HCT116 (cell line): ENCODE data around the gene ST3GAL3. TPM values are rescaled to one million over a fixed set of nuclear protein-coding genes. Genes with fewer than 3 reads are reported as not detected.

Experiments
- ATAC-seq: fragments of 200-7000 bp; cut with Tn5 transposase; 2 replicates; pipeline ENCODE4 v1.9.1; 2020; ENCODE audit warnings: mild to moderate bottlenecking, moderate library complexity
- BruUV-seq: library from RNA; stranded (reverse); fragments of 400-500 nt; replicated peaks from 2 replicates; lab custom pipeline; 2021; lab: Mats Ljungman, UMichigan
- CTCF ChIA-PET: fragments of 300-600 bp; sonication (Branson Sonifier 250); formaldehyde crosslinking; loops from one replicate; lab custom pipeline; 2021; ENCODE audit warnings: antibody characterized with exemption; lab: Charles Lee
- POLR2A ChIA-PET: fragments of 300-600, 350-600 bp; sonication (Branson Sonifier 250); formaldehyde crosslinking; loops from one replicate; lab custom pipeline; 2021; ENCODE audit warnings: antibody characterized with exemption; lab: Charles Lee
- RAD21 ChIA-PET, 2 experiments: fragments of 300-600 bp; sonication (Branson Sonifier 250); formaldehyde crosslinking; loops; one replicate each; lab custom pipeline; 2023; ENCODE audit warnings: low total read pairs in 2 of 2; ENCODE audit not compliant: uncharacterized antibody in 2 of 2, unreplicated experiment in 2 of 2, low non-redundant PET in 1 of 2; lab: Charles Lee
- DNase-seq: peaks from one replicate; pipeline ENCODE4 v3.0.0-alpha.2; 2010; ENCODE audit warnings: low read depth, low spot score
- H2AFZ ChIP-seq: fragments of 200-600 bp; shearing (Covaris generic), sonication (generic); 2 replicates; pipeline ENCODE4 v1.6.1; 2017; ENCODE audit warnings: low read depth, mixed run types, mixed read lengths, antibody characterized with exemption, low read length; ENCODE audit not compliant: poor library complexity, severe bottlenecking
- H3K27ac ChIP-seq: 2 replicates; pipeline ENCODE4 v1.5.1; 2012; ENCODE audit warnings: low read depth, low read length
- H3K27me3 ChIP-seq: fragments of 200-600 bp; sonication (generic); 2 replicates; pipeline ENCODE4 v1.6.1; 2016; ENCODE audit warnings: mixed run types, low read length, mixed read lengths; ENCODE audit not compliant: insufficient read depth
- H3K36me3 ChIP-seq, 2 experiments: fragments of 200-500 bp in 1 of 2; fragments of 200-600 bp in 1 of 2; sonication (Bioruptor generic) in 1 of 2; sonication (generic) in 1 of 2; 2 replicates each; pipeline versions ENCODE4 v1.5.1 to v1.6.1; 2014 to 2016; ENCODE audit warnings: low read length in 2 of 2, inconsistent platforms in 1 of 2, mixed read lengths in 1 of 2, mixed run types in 1 of 2; ENCODE audit not compliant: insufficient read depth in 2 of 2, control insufficient read depth in 1 of 2
- H3K4me1 ChIP-seq, 2 experiments: fragments of 200-600 bp in 1 of 2; sonication (generic) in 1 of 2; 2 replicates each; pipeline versions ENCODE4 v1.5.1 to v1.6.1; 2012 to 2017; ENCODE audit warnings: low read length in 2 of 2, inconsistent platforms in 1 of 2, mild to moderate bottlenecking in 1 of 2, mixed read lengths in 1 of 2, mixed run types in 1 of 2, moderate library complexity in 1 of 2; ENCODE audit not compliant: insufficient read depth in 2 of 2, control insufficient read depth in 1 of 2
- H3K4me2 ChIP-seq: fragments of 200-600 bp; sonication (generic); 2 replicates; pipeline ENCODE4 v1.6.1; 2017; ENCODE audit warnings: mixed run types, low read length, mixed read lengths
- H3K4me3 ChIP-seq, 2 experiments: fragments of 200-600 bp in 1 of 2; sonication (generic) in 1 of 2; replicated peaks in 1 of 2; 2 replicates each; pipeline ENCODE4 v1.5.1; 2011 to 2016; ENCODE audit warnings: low read length in 2 of 2, control low read depth in 1 of 2, low read depth in 1 of 2, mild to moderate bottlenecking in 1 of 2, mixed read lengths in 1 of 2, mixed run types in 1 of 2
- H3K79me2 ChIP-seq: fragments of 200-600 bp; sonication (generic); 2 replicates; pipeline ENCODE4 v1.6.1; 2017; ENCODE audit warnings: mild to moderate bottlenecking, mixed run types, low read length, moderate library complexity, mixed read lengths; ENCODE audit not compliant: insufficient read depth
- H3K9ac ChIP-seq: fragments of 200-600 bp; sonication (generic); 2 replicates; pipeline ENCODE4 v1.6.1; 2016; ENCODE audit warnings: low read length, mixed read lengths
- H3K9me2 ChIP-seq: fragments of 200-600 bp; sonication (generic), shearing (Covaris generic); 2 replicates; pipeline ENCODE4 v1.6.1; 2017; ENCODE audit warnings: mixed run types, mild to moderate bottlenecking, moderate library complexity; ENCODE audit not compliant: insufficient read depth
- H3K9me3 ChIP-seq, 2 experiments: fragments of 200-500 bp in 1 of 2; fragments of 200-600 bp in 1 of 2; sonication (Bioruptor generic) in 1 of 2; sonication (generic) in 1 of 2; 2 replicates each; pipeline ENCODE4 v1.6.1; 2014 to 2017; ENCODE audit warnings: low read length in 2 of 2, mixed read lengths in 2 of 2, inconsistent platforms in 1 of 2, low read depth in 1 of 2, mild to moderate bottlenecking in 1 of 2, mixed run types in 1 of 2, moderate library complexity in 1 of 2; ENCODE audit not compliant: control insufficient read depth in 1 of 2, insufficient read depth in 1 of 2
- H4K20me1 ChIP-seq: fragments of 200-600 bp; sonication (generic), shearing (Covaris generic); 2 replicates; pipeline ENCODE4 v1.6.1; 2017; ENCODE audit warnings: mixed run types, mild to moderate bottlenecking, moderate library complexity; ENCODE audit not compliant: insufficient read depth
- ATF3 ChIP-seq: IDR thresholded peaks from 2 replicates; pipeline ENCODE4 v1.6.1; 2012
- CEBPB ChIP-seq: IDR thresholded peaks from 2 replicates; pipeline ENCODE4 v1.6.1; 2012; ENCODE audit warnings: low read depth
- CTCF ChIP-seq, 3 experiments: fragments of 200-600 bp in 1 of 3; sonication (generic) in 1 of 3; IDR thresholded peaks in 2 of 3; conservative IDR thresholded peaks in 1 of 3; 2 replicates each; pipeline ENCODE4 v1.5.1; 2012 to 2017; ENCODE audit warnings: low read depth in 2 of 3, low read length in 2 of 3, antibody characterized with exemption in 1 of 3, borderline replicate concordance in 1 of 3, control low read depth in 1 of 3, mild to moderate bottlenecking in 1 of 3, mixed read lengths in 1 of 3, mixed run types in 1 of 3, moderate library complexity in 1 of 3; ENCODE audit not compliant: insufficient read depth in 1 of 3
- EGR1 ChIP-seq: IDR thresholded peaks from 2 replicates; pipeline ENCODE4 v1.6.1; 2012; ENCODE audit warnings: low read depth
- ELF1 ChIP-seq: IDR thresholded peaks from 2 replicates; pipeline ENCODE4 v1.6.1; 2012; ENCODE audit warnings: low read depth, borderline replicate concordance
- EZH2 ChIP-seq: fragments of 200-600 bp; sonication (generic); IDR thresholded peaks from 2 replicates; pipeline ENCODE4 v1.6.1; 2017; ENCODE audit warnings: antibody characterized with exemption, mixed run types
- EZH2phosphoT487 ChIP-seq: fragments of 200-600 bp; IDR thresholded peaks from 2 replicates; pipeline ENCODE4 v1.6.1; 2018; ENCODE audit warnings: antibody characterized with exemption, borderline replicate concordance
- FOSL1 ChIP-seq: IDR thresholded peaks from 2 replicates; pipeline ENCODE4 v1.6.1; 2012; ENCODE audit warnings: low read depth
- JUND ChIP-seq: IDR thresholded peaks from 2 replicates; pipeline ENCODE4 v1.6.1; 2012
- MAX ChIP-seq: IDR thresholded peaks from 2 replicates; pipeline ENCODE4 v1.6.1; 2012
- POLR2A ChIP-seq: IDR thresholded peaks from 2 replicates; pipeline ENCODE4 v1.7.0; 2011; ENCODE audit warnings: borderline replicate concordance; ENCODE audit not compliant: insufficient read depth, insufficient read length; ENCODE audit errors: extremely low read depth
- POLR2AphosphoS5 ChIP-seq: IDR thresholded peaks from 2 replicates; pipeline ENCODE4 v1.6.1; 2011; ENCODE audit warnings: mild to moderate bottlenecking, low read depth, low read length, moderate library complexity
- RAD21 ChIP-seq: IDR thresholded peaks from 2 replicates; pipeline ENCODE4 v1.6.1; 2012; ENCODE audit warnings: low read depth, mild to moderate bottlenecking
- SIN3A ChIP-seq: IDR thresholded peaks from 2 replicates; pipeline ENCODE4 v1.6.1; 2012; ENCODE audit warnings: low read depth
- SP1 ChIP-seq: IDR thresholded peaks from 2 replicates; pipeline ENCODE4 v1.6.1; 2012; ENCODE audit warnings: low read depth
- SRF ChIP-seq: IDR thresholded peaks from 2 replicates; pipeline ENCODE4 v1.6.1; 2012; ENCODE audit warnings: low read depth
- TCF7L2 ChIP-seq: IDR thresholded peaks from 2 replicates; pipeline ENCODE4 v1.7.0; 2011; ENCODE audit warnings: borderline replicate concordance, inconsistent platforms; ENCODE audit not compliant: insufficient read depth, insufficient read length; ENCODE audit errors: extremely low read depth
- ZBTB33 ChIP-seq: IDR thresholded peaks from 2 replicates; pipeline ENCODE4 v1.6.1; 2011; ENCODE audit warnings: mild to moderate bottlenecking, low read length, moderate library complexity; ENCODE audit not compliant: insufficient replicate concordance; ENCODE audit errors: extremely low read depth
- ZFX ChIP-seq: fragments of 450-650 bp; IDR thresholded peaks from 2 replicates; pipeline ENCODE4 v1.6.1; 2017
- intact Hi-C: fragments of 100-400 bp; cut with micrococcal nuclease; formaldehyde crosslinking; loops from 2 replicates; pipeline ENCODE4 v1.10.0; 2022
- total RNA-seq: library from RNA; stranded (reverse); gene quantifications from one replicate; pipeline ENCODE4 v1.2.1, GENCODE V29; 2021; ENCODE audit not compliant: unreplicated experiment

Gene ST3GAL3
- total RNA-seq, 1 experiment from 2014 or later, result 7.2 TPM

GRCh38 chr1:43908226-43908625 is 200.9 kb downstream of the ST3GAL3 start:
- Histone ChIP-seq H3K4me1 (peaks cover 0 to 13% of the 10 kb centered on the region in 2 experiments; a peak in 2 of 4 replicates), H3K4me2 (no peak overlapping the region), H3K9me2 (no peaks in the 10 kb centered on the region), H3K27ac (no peak overlapping the region), H4K20me1 (no peaks in the 10 kb centered on the region), H3K9me3 (no peaks in the 10 kb centered on the region), H3K27me3 (peaks cover 11% of the 10 kb centered on the region; the same call in 1 of the 2 replicates), H3K79me2 (no peaks in the 10 kb centered on the region), H3K9ac (no peak overlapping the region), H3K36me3 (no peaks in the 10 kb centered on the region), H3K4me3 (no peak overlapping the region), H2AFZ (no peak overlapping the region)
- no peak for DNase-seq
- intact Hi-C loops, result no loop called here
- ChIA-PET RAD21 (no interaction called here), CTCF (interaction anchor here (1.3 to 4.5 kb wide), 2 partner anchors 22 to 26 kb away, joined by 3 to 20 read pairs; partner anchors contain the start of gene ARTN), POLR2A (no interaction called here)
- no peak for ATAC-seq
- BruUV-seq, result no TSS peak
- TF ChIP-seq POLR2AphosphoS5 (no peak), EGR1 (no peak), CEBPB (no peak), ELF1 (no peak), POLR2A (no peak), CTCF (IDR thresholded peaks at IDR 0.05 in 2 of 3, conservative IDR thresholded peaks at IDR 0.05 in 1 of 3; ENCODE audit: borderline replicate concordance in 1 of 3, insufficient read depth in 1 of 3, low read depth in 2 of 3, low read length in 2 of 3) (no peak), EZH2 (no peak), ATF3 (no peak), MAX (no peak), EZH2phosphoT487 (no peak), SP1 (no peak), SRF (no peak), FOSL1 (no peak), ZBTB33 (no peak), RAD21 (no peak), TCF7L2 (no peak), ZFX (no peak), SIN3A (no peak), JUND (no peak)
